OCI-LY7 (cell line): Measurements from ENCODE around the gene ZBTB34. TPM values are rescaled to one million over a fixed set of nuclear protein-coding genes. Genes with fewer than 3 reads are reported as not detected.

ENCODE experiments used
- BruUV-seq: library from RNA; stranded (reverse); fragments of 400-500 nt; replicated peaks from 2 replicates; lab custom pipeline; 2021; lab: Mats Ljungman, UMichigan
- CTCF ChIA-PET: fragments of 300-600 bp; sonication (Branson Sonifier 250); formaldehyde crosslinking; loops from one replicate; lab custom pipeline; 2022; ENCODE audit warnings: antibody characterized with exemption; ENCODE audit not compliant: unreplicated experiment; lab: Charles Lee
- POLR2A ChIA-PET: fragments of 300-600 bp; sonication (Branson Sonifier 250); formaldehyde crosslinking; loops from one replicate; lab custom pipeline; 2022; ENCODE audit warnings: antibody characterized with exemption; lab: Charles Lee
- DNase-seq: peaks from one replicate; pipeline ENCODE4 v3.0.0-alpha.2; 2015; ENCODE audit warnings: low spot score
- H2AFZ ChIP-seq: fragments of 200-600 bp; sonication (generic), shearing (Covaris generic); 2 replicates; pipeline ENCODE4 v1.6.1; 2014; ENCODE audit warnings: mild to moderate bottlenecking, antibody characterized with exemption, low read length, moderate library complexity
- H3K27ac ChIP-seq: fragments of 200-600 bp; sonication (generic); 2 replicates; pipeline ENCODE4 v1.5.1; 2014; ENCODE audit warnings: mixed run types, low read depth, mild to moderate bottlenecking, moderate library complexity, low read length, inconsistent platforms; ENCODE audit not compliant: poor library complexity, severe bottlenecking
- H3K36me3 ChIP-seq: fragments of 200-600 bp; sonication (generic); 2 replicates; pipeline ENCODE4 v1.6.1; 2014; ENCODE audit warnings: mild to moderate bottlenecking, antibody characterized with exemption, low read length, moderate library complexity, mixed read lengths; ENCODE audit not compliant: insufficient read depth
- H3K4me1 ChIP-seq: fragments of 200-600 bp; sonication (generic); 2 replicates; pipeline ENCODE4 v1.5.1; 2014; ENCODE audit warnings: mild to moderate bottlenecking, low read length; ENCODE audit not compliant: insufficient read depth, poor library complexity, severe bottlenecking
- H3K4me2 ChIP-seq: fragments of 200-600 bp; sonication (generic); 2 replicates; pipeline ENCODE4 v1.6.1; 2014; ENCODE audit warnings: mild to moderate bottlenecking, low read length
- H3K4me3 ChIP-seq: fragments of 200-600 bp; sonication (generic); 2 replicates; pipeline ENCODE4 v1.5.1; 2014; ENCODE audit warnings: mild to moderate bottlenecking, low read depth, low read length; ENCODE audit not compliant: poor library complexity, severe bottlenecking
- H3K79me2 ChIP-seq: fragments of 200-600 bp; sonication (generic); 2 replicates; pipeline ENCODE4 v1.6.1; 2016; ENCODE audit warnings: low read depth, mild to moderate bottlenecking, low read length, moderate library complexity, mixed read lengths; ENCODE audit not compliant: insufficient read depth
- H3K9me2 ChIP-seq: fragments of 200-600 bp; sonication (generic); 2 replicates; pipeline ENCODE4 v1.6.1; 2016; ENCODE audit warnings: mild to moderate bottlenecking, low read length, mixed read lengths; ENCODE audit not compliant: insufficient read depth
- H3K9me3 ChIP-seq: fragments of 200-600 bp; sonication (generic); 2 replicates; pipeline ENCODE4 v1.6.1; 2014; ENCODE audit warnings: mild to moderate bottlenecking, mixed run types, low read length, mixed read lengths
- H4K20me1 ChIP-seq: fragments of 200-600 bp; sonication (generic); 2 replicates; pipeline ENCODE4 v1.6.1; 2014; ENCODE audit warnings: mild to moderate bottlenecking, antibody characterized with exemption, low read length, moderate library complexity, mixed read lengths; ENCODE audit not compliant: insufficient read depth
- CTCF ChIP-seq: fragments of 200-600 bp; sonication (generic); conservative IDR thresholded peaks from 2 replicates; pipeline ENCODE4 v1.5.1; 2014; ENCODE audit warnings: mild to moderate bottlenecking, antibody characterized with exemption, low read length, moderate library complexity, mixed read lengths
- EZH2phosphoT487 ChIP-seq: fragments of 200-600 bp; sonication (generic); IDR thresholded peaks from 2 replicates; pipeline ENCODE4 v1.6.1; 2018; ENCODE audit warnings: low read depth, borderline replicate concordance, mild to moderate bottlenecking, mixed run types, antibody characterized with exemption, low read length, moderate library complexity, mixed read lengths
- intact Hi-C: fragments of 100-400 bp; cut with micrococcal nuclease; formaldehyde crosslinking; loops from one replicate; pipeline ENCODE4 v1.10.0; 2022; ENCODE audit not compliant: unreplicated experiment
- total RNA-seq, 2 experiments: library from RNA; depleted of rRNA in 1 of 2; stranded (reverse); fragments of >200 nt in 1 of 2; shearing (Covaris generic) in 1 of 2; gene quantifications; 2 replicates each; pipeline ENCODE4 v1.2.3, GENCODE V29; 2014 to 2022

Gene ZBTB34
- total RNA-seq, 2 experiments from 2014 or later: 6.5 to 11.3 TPM

GRCh38 chr9:126925876-126926275, 65.4 kb downstream of the ZBTB34 start:
- Histone ChIP-seq H3K4me2 (no peak overlapping the region), H3K4me3 (no peak overlapping the region), H3K9me2 (no peaks in the 10 kb centered on the region), H3K79me2 (no peaks in the 10 kb centered on the region), H3K4me1 (no peaks in the 10 kb centered on the region), H4K20me1 (peaks cover 5% of the 10 kb centered on the region; the same call in 1 of the 2 replicates), H3K9me3 (no peaks in the 10 kb centered on the region), H2AFZ (no peak overlapping the region), H3K36me3 (no peaks in the 10 kb centered on the region), H3K27ac (no peak overlapping the region)
- TF ChIP-seq EZH2phosphoT487: no peak
- no peak for TF ChIP-seq CTCF
- ChIA-PET CTCF (no interaction called here), POLR2A (interaction anchor here (1.2 kb wide), 1 partner anchor 11 kb away, joined by 3 read pairs; the partner anchor contains the start of gene RALGPS1)
- no TSS peak for BruUV-seq
- intact Hi-C loops: no loop called here
- DNase-seq: no peak

GRCh38 chr9:126926364-126926763, 65.9 kb downstream of the ZBTB34 start:
- Histone ChIP-seq H3K27ac (no peak overlapping the region), H3K4me2 (no peak overlapping the region), H2AFZ (no peak overlapping the region), H3K4me1 (no peaks in the 10 kb centered on the region), H3K9me3 (no peaks in the 10 kb centered on the region), H3K36me3 (no peaks in the 10 kb centered on the region), H3K79me2 (no peaks in the 10 kb centered on the region), H3K9me2 (no peaks in the 10 kb centered on the region), H3K4me3 (no peak overlapping the region), H4K20me1 (peaks cover 5% of the 10 kb centered on the region; the same call in 1 of the 2 replicates)
- intact Hi-C loops: no loop called here
- ChIA-PET POLR2A (no interaction called here), CTCF (no interaction called here)
- no peak for TF ChIP-seq CTCF
- BruUV-seq: no TSS peak
- DNase-seq: no peak

- POLR2A ChIA-PET: no interaction called here
- Histone ChIP-seq H3K9me2 (no peaks in the 10 kb centered on the region), H4K20me1 (peaks cover 5% of the 10 kb centered on the region; the same call in 1 of the 2 replicates), H3K79me2 (no peaks in the 10 kb centered on the region), H3K27ac (no peak overlapping the region), H2AFZ (no peak overlapping the region), H3K4me3 (no peak overlapping the region), H3K9me3 (no peaks in the 10 kb centered on the region), H3K4me1 (no peaks in the 10 kb centered on the region), H3K36me3 (no peaks in the 10 kb centered on the region), H3K4me2 (no peak overlapping the region)
- no TSS peak for BruUV-seq
- DNase-seq: no peak
- no peak for TF ChIP-seq EZH2phosphoT487
- no peak for TF ChIP-seq CTCF
- intact Hi-C loops: no loop called here
- CTCF ChIA-PET: no interaction called here
Measured at GRCh38 chr9:126927419-126927818, 67.0 kb downstream of the ZBTB34 start.
